Ishikawa (cell line): Measurements from ENCODE around the gene GRIN2A.

ENCODE experiments used
- CEBPB ChIP-seq: IDR thresholded peaks from 2 replicates; pipeline ENCODE4 v1.6.1; 2012
- CREB1 ChIP-seq: IDR thresholded peaks from 2 replicates; pipeline ENCODE4 v1.6.1; 2012; ENCODE audit warnings: low read depth
- EGR1 ChIP-seq: IDR thresholded peaks from 2 replicates; pipeline ENCODE4 v1.6.1; 2012
- EP300 ChIP-seq: IDR thresholded peaks from 2 replicates; pipeline ENCODE4 v1.6.1; 2012; ENCODE audit warnings: borderline replicate concordance
- FOXM1 ChIP-seq: IDR thresholded peaks from 2 replicates; pipeline ENCODE4 v1.6.1; 2012; ENCODE audit warnings: low read depth, borderline replicate concordance
- MAX ChIP-seq: IDR thresholded peaks from 2 replicates; pipeline ENCODE4 v1.6.1; 2012
- NFIC ChIP-seq: IDR thresholded peaks from 2 replicates; pipeline ENCODE4 v1.6.1; 2012
- RAD21 ChIP-seq: IDR thresholded peaks from 2 replicates; pipeline ENCODE4 v1.6.1; 2012; ENCODE audit warnings: low read depth
- REST ChIP-seq: IDR thresholded peaks from 2 replicates; pipeline ENCODE4 v1.6.1; 2012; ENCODE audit warnings: low read depth, mild to moderate bottlenecking
- TAF1 ChIP-seq: IDR thresholded peaks from 2 replicates; pipeline ENCODE4 v1.6.1; 2012; ENCODE audit warnings: low read depth, mild to moderate bottlenecking
- TCF12 ChIP-seq: IDR thresholded peaks from 2 replicates; pipeline ENCODE4 v1.6.1; 2012; ENCODE audit warnings: low read depth
- TEAD4 ChIP-seq: IDR thresholded peaks from 2 replicates; pipeline ENCODE4 v1.6.1; 2012
- USF1 ChIP-seq: IDR thresholded peaks from 2 replicates; pipeline ENCODE4 v1.6.1; 2012
- YY1 ChIP-seq: IDR thresholded peaks from 2 replicates; pipeline ENCODE4 v1.6.1; 2012; ENCODE audit warnings: low read depth
- ZBTB7A ChIP-seq: IDR thresholded peaks from 2 replicates; pipeline ENCODE4 v1.6.1; 2012; ENCODE audit warnings: low read depth

GRIN2A gene

GRCh38 chr16:9948933-9949332 lies 233.3 kb downstream of the GRIN2A start:
- TF ChIP-seq FOXM1 (no peak), TCF12 (no peak), REST (no peak), EP300 (no peak), NFIC (no peak), RAD21 (no peak), CREB1 (no peak), TEAD4 (no peak), TAF1 (no peak), USF1 (no peak), MAX (no peak), CEBPB (no peak), EGR1 (no peak), YY1 (no peak), ZBTB7A (no peak)

GRCh38 chr16:9946022-9946720 lies 236.1 kb downstream of the GRIN2A start:
- TF ChIP-seq CEBPB, result no peak
- TF ChIP-seq ZBTB7A, result no peak
- TF ChIP-seq MAX, result no peak
- TF ChIP-seq EP300, result no peak
- no peak for TF ChIP-seq FOXM1
- TF ChIP-seq YY1, result no peak
- TF ChIP-seq EGR1, result no peak
- no peak for TF ChIP-seq RAD21

GRCh38 chr16:9943121-9943520 lies 239.1 kb downstream of the GRIN2A start:
- TF ChIP-seq EGR1 (no peak), TCF12 (no peak), CREB1 (no peak), REST (no peak), RAD21 (no peak), NFIC (no peak), TEAD4 (no peak), USF1 (no peak)

GRCh38 chr16:9941245-9941644 lies 241.0 kb downstream of the GRIN2A start:
- TF ChIP-seq CREB1 (no peak), FOXM1 (no peak), CEBPB (no peak), TAF1 (no peak)

GRCh38 chr16:9934723-9935508 lies 247.3 kb downstream of the GRIN2A start:
- no peak for TF ChIP-seq TEAD4
- peak; percentile 61; the same call in 1 of the 2 replicates for TF ChIP-seq CEBPB

- TF ChIP-seq CEBPB (no peak), TEAD4 (no peak), EGR1 (no peak), TAF1 (no peak), NFIC (no peak), EP300 (no peak), YY1 (no peak), MAX (no peak), USF1 (no peak), REST (no peak), TCF12 (no peak), FOXM1 (no peak), CREB1 (no peak), RAD21 (no peak), ZBTB7A (no peak)
Measured at GRCh38 chr16:9932919-9933653, 249.1 kb downstream of the GRIN2A start.
